BJ (cell line): ENCODE data around the gene FOXJ3. TPM values are rescaled to one million over a fixed set of nuclear protein-coding genes. Genes with fewer than 3 reads are reported as not detected.

ENCODE experiments used
- CTCF ChIA-PET: fragments of 350-600 bp; formaldehyde crosslinking; extraction: SDS; loops from one replicate; lab custom pipeline; 2021; ENCODE audit warnings: antibody characterized with exemption, inconsistent platforms; lab: Yijun Ruan, JAX
- POLR2A ChIA-PET: fragments of 300-600 bp; sonication (Branson Sonifier 250); formaldehyde crosslinking; extraction: SDS; loops from one replicate; lab custom pipeline; 2021; ENCODE audit warnings: antibody characterized with exemption; lab: Charles Lee
- DNase-seq: peaks from one replicate; pipeline ENCODE4 v3.0.0-alpha.2; 2011; ENCODE audit warnings: low read depth
- H3K27me3 ChIP-seq: 2 replicates; pipeline ENCODE4 v1.6.0; 2011; ENCODE audit warnings: low read length; ENCODE audit not compliant: control insufficient read depth, insufficient read depth
- H3K36me3 ChIP-seq: 2 replicates; pipeline ENCODE4 v1.5.1; 2011; ENCODE audit warnings: low read length; ENCODE audit not compliant: control insufficient read depth, insufficient read depth
- H3K4me3 ChIP-seq: 2 replicates; pipeline ENCODE4 v1.5.1; 2011; ENCODE audit warnings: low read depth, mild to moderate bottlenecking, control low read depth, low read length
- polyA plus RNA-seq: library from polyadenylated mRNA; depleted of rRNA; stranded (reverse); fragments of >200 nt; gene quantifications from 2 replicates; pipeline ENCODE4 v1.2.3, GENCODE V29; 2011
- TF ChIP-seq, protein P1 (sequence below): IDR thresholded peaks from 2 replicates; pipeline ENCODE4 v1.5.1; 2011; ENCODE audit warnings: low read depth, mild to moderate bottlenecking, control low read depth, inconsistent platforms, low read length, moderate library complexity; ENCODE audit not compliant: insufficient read depth

Gene FOXJ3
- polyA plus RNA-seq, 1 experiment = 22.9 TPM

DNA sequence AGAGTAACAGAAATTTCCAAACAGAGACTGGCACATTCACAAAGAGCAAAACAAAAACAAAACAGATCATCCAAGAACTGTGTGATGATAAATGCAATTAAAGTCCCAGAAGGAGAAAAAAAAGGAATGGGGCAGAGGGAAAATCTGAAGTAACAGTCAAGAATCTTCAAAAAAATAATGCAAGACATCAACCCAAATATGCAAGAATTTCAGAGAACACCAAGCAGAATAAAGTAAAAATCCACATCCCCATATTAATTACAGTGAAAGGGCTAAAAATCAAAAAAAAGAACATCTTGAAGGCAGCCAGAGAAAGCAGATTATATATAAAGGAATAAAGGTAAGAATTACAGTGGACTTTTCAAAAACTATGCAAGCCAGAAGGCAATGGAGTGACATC lies 67.1 kb downstream of the FOXJ3 start:
- no peak for DNase-seq
- POLR2A ChIA-PET = no interaction called here

DNA sequence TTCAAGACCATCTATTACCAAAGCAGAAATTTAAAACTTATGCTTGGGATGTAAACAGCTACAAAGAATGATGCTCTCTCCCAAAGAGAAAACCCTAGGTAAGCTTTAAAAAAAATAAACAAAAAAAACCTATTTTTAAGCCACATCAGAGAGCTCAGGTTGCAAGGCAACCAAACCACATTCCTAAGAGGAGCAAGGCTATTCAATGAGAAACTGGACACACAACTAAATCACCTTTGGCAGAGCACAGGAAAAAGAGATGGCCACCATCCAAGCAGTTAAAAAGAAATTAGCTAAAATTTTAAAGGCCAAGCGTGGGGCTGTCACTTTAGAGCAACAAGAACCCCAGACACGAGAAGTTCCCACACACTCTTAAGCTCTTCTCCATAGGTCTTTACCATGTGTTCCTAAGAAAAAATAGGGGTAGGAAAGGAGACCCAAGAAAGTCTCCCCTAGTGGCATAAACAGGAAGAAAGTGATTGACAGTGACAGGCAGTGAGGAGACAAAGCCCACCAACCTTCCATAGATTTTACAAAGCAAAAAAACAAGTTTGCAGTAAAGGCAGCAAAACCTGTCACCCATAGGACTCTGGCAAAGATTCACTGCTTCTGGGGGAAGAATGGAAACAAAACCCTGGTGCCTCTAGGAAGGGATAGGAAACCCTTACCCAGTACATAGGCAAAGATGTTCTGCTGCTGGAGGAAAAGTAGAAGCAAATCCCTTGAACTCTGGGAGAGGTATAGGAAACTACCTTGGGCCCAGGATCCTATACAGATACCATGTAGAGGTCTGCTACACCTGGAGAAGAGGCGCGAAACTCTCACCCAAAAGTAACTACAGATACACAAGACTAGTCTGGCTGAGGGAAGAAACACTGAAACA lies 68.5 kb downstream of the FOXJ3 start:
- POLR2A ChIA-PET = no interaction called here
- CTCF ChIA-PET = interaction anchor here (0.6 to 0.9 kb wide), 2 partner anchors 14 to 700 kb away, joined by 3 read pairs; no protein-coding TSS in a partner anchor
- H3K4me3 ChIP-seq = no peak overlapping the region
- DNase-seq = no peak
- no peaks in the 10 kb centered on the region for H3K27me3 ChIP-seq
- H3K36me3 ChIP-seq = peaks cover under 1% of the 10 kb centered on the region; the same call in 1 of the 2 replicates
- TF ChIP-seq, protein P1, sequence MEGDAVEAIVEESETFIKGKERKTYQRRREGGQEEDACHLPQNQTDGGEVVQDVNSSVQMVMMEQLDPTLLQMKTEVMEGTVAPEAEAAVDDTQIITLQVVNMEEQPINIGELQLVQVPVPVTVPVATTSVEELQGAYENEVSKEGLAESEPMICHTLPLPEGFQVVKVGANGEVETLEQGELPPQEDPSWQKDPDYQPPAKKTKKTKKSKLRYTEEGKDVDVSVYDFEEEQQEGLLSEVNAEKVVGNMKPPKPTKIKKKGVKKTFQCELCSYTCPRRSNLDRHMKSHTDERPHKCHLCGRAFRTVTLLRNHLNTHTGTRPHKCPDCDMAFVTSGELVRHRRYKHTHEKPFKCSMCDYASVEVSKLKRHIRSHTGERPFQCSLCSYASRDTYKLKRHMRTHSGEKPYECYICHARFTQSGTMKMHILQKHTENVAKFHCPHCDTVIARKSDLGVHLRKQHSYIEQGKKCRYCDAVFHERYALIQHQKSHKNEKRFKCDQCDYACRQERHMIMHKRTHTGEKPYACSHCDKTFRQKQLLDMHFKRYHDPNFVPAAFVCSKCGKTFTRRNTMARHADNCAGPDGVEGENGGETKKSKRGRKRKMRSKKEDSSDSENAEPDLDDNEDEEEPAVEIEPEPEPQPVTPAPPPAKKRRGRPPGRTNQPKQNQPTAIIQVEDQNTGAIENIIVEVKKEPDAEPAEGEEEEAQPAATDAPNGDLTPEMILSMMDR = no peak

More for the DNA sequence above, 67.1 kb downstream of the FOXJ3 start:
- H3K4me3 ChIP-seq = no peak overlapping the region
- CTCF ChIA-PET = interaction anchor here (0.6 kb wide), 1 partner anchor 683 kb away, joined by 4 read pairs; no protein-coding TSS in a partner anchor
- TF ChIP-seq, protein P1 = no peak
- no peaks in the 10 kb centered on the region for H3K27me3 ChIP-seq
- no peaks in the 10 kb centered on the region for H3K36me3 ChIP-seq

DNA sequence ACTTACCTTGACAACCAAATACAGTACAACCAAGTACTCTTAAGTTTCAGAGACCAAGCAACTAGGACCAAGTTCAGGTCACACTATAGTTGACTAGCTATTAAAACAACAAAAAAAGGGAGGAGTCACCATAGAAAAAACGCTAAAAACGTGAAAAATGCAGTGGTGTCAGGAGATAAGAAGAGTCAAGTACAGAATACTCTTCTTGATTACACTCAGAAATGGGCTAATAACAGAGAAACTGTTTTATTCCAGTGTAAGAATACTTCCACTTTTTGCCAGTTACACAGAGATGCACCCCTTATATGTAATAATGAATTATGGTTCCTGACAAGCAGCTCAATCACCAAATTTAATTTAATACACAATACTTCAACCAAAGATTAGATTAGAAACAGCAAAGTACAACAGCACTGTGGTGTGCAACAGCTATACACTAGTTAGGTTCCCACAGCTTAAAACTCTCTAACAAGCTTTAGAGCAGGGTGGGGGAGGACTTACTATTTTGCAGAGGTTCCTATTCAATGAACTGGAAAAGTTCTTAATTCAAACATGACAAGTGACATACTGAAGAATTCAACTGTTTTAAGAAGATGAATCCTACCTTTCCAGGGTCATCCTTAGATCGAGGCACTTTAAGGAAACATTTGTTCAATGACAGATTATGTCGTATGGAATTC lies 70.4 kb downstream of the FOXJ3 start:
- H3K36me3 ChIP-seq = peaks cover 1% of the 10 kb centered on the region; the same call in 1 of the 2 replicates
- H3K27me3 ChIP-seq = no peaks in the 10 kb centered on the region
- CTCF ChIA-PET = interaction anchor here (0.7 kb wide), 1 partner anchor 70 kb away, joined by 3 read pairs; no protein-coding TSS in a partner anchor
- DNase-seq = no peak
- TF ChIP-seq, protein P1 = no peak
- POLR2A ChIA-PET = no interaction called here
- H3K4me3 ChIP-seq = no peak overlapping the region

DNA sequence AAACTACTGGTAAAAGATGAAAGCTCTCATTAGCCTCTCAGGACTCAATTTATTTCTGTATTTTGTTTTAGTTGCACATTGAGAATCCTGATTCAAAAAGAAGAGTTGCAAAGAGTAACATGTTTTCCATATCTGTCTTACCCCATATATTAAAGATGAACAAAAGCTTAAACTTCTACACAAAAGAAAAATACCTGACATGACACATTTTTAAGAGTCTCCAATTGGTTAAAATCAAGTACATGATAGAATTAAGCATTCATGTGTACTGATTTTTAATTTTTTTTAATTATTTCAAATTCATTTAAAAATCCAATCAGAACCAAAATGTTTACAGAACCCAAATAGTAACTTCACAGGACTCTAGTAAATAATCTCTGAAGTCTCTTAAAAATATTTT lies 72.0 kb downstream of the FOXJ3 start:
- ChIA-PET CTCF (no interaction called here), POLR2A (no interaction called here)
- Histone ChIP-seq H3K36me3 (peaks cover 1% of the 10 kb centered on the region; the same call in 1 of the 2 replicates), H3K4me3 (no peak overlapping the region), H3K27me3 (no peaks in the 10 kb centered on the region)
- DNase-seq = no peak
- TF ChIP-seq, protein P1 = no peak
